ENCODE measurements around the gene SPACA6. TPM values are rescaled to one million over a fixed set of nuclear protein-coding genes. Genes with fewer than 3 reads are reported as not detected.

SPACA6 gene
- total and polyA plus RNA-seq, 2 of the 8 experiments (the other 6 are each of a cell fraction or from before 2014, with no cell fraction given): 7.1 to 7.5 TPM

DNA sequence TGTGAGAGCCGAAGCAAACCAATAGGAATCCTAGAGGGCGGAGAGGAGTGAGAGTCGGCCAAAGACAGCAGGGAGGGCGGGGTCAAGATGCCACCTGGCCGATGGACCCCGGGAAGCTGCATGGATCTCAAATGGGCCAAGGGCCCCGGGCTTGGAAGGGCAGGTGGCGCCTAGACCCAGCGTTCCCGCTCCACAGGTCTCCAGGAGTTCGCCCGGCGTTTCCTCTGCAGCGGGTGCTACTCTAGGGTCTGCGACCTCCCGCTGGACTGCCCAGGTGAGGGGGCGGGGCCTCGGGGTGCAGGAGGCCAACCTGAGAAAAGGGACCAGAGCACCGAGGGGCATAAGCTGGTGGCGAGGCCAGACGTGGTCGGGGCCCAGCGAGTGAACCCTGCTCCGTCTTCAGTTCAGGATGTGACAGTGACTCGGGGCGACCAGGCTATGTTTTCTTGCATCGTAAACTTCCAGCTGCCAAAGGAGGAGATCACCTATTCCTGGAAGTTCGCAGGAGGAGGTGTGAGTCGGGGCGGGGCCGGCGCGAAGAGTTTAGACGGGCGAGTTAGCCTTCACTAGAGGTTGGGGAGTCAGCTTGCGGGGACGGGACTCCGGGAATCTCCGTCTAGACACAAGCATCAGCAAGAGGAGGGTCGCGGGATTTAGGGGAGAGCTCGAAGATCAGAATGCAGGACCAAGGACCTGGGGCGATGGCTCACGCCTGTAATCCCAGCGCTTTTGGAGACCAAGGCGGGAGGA is 9.9 kb downstream of the SPACA6 start:
- no peak overlapping the region for H2BK15ac ChIP-seq (ENCODE audit: low read length)
- peak overlapping the region; percentile 90 to 96 for H3K4me2 ChIP-seq (ENCODE audit: insufficient read depth in 1 of 2, low read depth in 2 of 2, low read length in 2 of 2)
- TF ChIP-seq POU5F1 (IDR thresholded peaks at IDR 0.05; ENCODE audit: low read depth, low read length): no peak
- TF ChIP-seq SRF (IDR thresholded peaks at IDR 0.05; ENCODE audit: low read depth, low read length): no peak
- TF ChIP-seq TCF12 (IDR thresholded peaks at IDR 0.05; ENCODE audit: low read depth, low read length): 0 out of 2 replicates have a peak, but pooled peaks have one; percentile 64
- TF ChIP-seq RFX5 (IDR thresholded peaks at IDR 0.05; ENCODE audit: borderline replicate concordance, low read depth, low read length): no peak
- no peak for TF ChIP-seq EGR1 (IDR thresholded peaks at IDR 0.05; ENCODE audit: borderline replicate concordance, low read depth, low read length)
- TF ChIP-seq BRCA1 (IDR thresholded peaks at IDR 0.05; ENCODE audit: low read depth, low read length): no peak
- TF ChIP-seq, protein P1, sequence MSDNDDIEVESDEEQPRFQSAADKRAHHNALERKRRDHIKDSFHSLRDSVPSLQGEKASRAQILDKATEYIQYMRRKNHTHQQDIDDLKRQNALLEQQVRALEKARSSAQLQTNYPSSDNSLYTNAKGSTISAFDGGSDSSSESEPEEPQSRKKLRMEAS (IDR thresholded peaks at IDR 0.05): peak; percentile 65; the same call in 1 of the 2 replicates
- TF ChIP-seq KDM4A (IDR thresholded peaks at IDR 0.05; ENCODE audit: low read depth, low read length, severe bottlenecking): peak; percentile 68
- TF ChIP-seq, protein P2, sequence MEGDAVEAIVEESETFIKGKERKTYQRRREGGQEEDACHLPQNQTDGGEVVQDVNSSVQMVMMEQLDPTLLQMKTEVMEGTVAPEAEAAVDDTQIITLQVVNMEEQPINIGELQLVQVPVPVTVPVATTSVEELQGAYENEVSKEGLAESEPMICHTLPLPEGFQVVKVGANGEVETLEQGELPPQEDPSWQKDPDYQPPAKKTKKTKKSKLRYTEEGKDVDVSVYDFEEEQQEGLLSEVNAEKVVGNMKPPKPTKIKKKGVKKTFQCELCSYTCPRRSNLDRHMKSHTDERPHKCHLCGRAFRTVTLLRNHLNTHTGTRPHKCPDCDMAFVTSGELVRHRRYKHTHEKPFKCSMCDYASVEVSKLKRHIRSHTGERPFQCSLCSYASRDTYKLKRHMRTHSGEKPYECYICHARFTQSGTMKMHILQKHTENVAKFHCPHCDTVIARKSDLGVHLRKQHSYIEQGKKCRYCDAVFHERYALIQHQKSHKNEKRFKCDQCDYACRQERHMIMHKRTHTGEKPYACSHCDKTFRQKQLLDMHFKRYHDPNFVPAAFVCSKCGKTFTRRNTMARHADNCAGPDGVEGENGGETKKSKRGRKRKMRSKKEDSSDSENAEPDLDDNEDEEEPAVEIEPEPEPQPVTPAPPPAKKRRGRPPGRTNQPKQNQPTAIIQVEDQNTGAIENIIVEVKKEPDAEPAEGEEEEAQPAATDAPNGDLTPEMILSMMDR (IDR thresholded peaks at IDR 0.05; ENCODE audit: control extremely low read depth in 1 of 3, insufficient read depth in 1 of 3, low read depth in 1 of 3, low read length in 3 of 3): no peak

More for the DNA sequence above, 9.9 kb downstream of the SPACA6 start:
- Histone ChIP-seq H3K23ac (ENCODE audit: insufficient read length) (no peak overlapping the region), H2BK120ac (replicated peaks; ENCODE audit: low read depth, low read length) (no peak overlapping the region), H3K27me3 (replicated peaks in 1 of 4; ENCODE audit: control insufficient read depth in 3 of 4, extremely low read depth in 1 of 4, insufficient read depth in 3 of 4, low read length in 3 of 4) (no peaks in the 10 kb centered on the region), H3K4me1 (replicated peaks in 1 of 4; ENCODE audit: control insufficient read depth in 3 of 4, insufficient read depth in 4 of 4, low read length in 3 of 4) (peaks cover 0 to 11% (median 5%) of the 10 kb centered on the region in 4 experiments; a peak in 6 of 7 replicates), H3K79me1 (ENCODE audit: low read depth, low read length) (no peaks in the 10 kb centered on the region), H3K18ac (ENCODE audit: extremely low read depth, low read length) (no peak overlapping the region), H4K91ac (replicated peaks; ENCODE audit: insufficient read length, low read length) (no peak overlapping the region), H4K20me1 (replicated peaks in 1 of 2; ENCODE audit: control insufficient read depth in 1 of 2, insufficient read depth in 2 of 2, low read length in 2 of 2) (no peaks in the 10 kb centered on the region), H3K9me3 (ENCODE audit: insufficient read depth in 2 of 2, low read depth in 1 of 2, low read length in 1 of 2) (no peaks in the 10 kb centered on the region), H2AFZ (ENCODE audit: low read length) (peak overlapping the region; percentile 93; the same call in 1 of the 2 replicates), H3K27ac (ENCODE audit: low read depth, low read length) (no peak overlapping the region; the same call in 1 of the 2 replicates), H3K36me3 (ENCODE audit: control insufficient read depth in 2 of 4, insufficient read depth in 4 of 4, low read length in 3 of 4) (no peaks in the 10 kb centered on the region), H2BK12ac (ENCODE audit: low read depth, low read length) (no peak overlapping the region), H3K4me3 (ENCODE audit: extremely low read depth in 1 of 4, insufficient read depth in 2 of 4, low read depth in 3 of 4, low read length in 4 of 4) (peak overlapping the region; percentile 69 to 75 (median 70)), H3K23me2 (ENCODE audit: low read depth, low read length) (peaks cover 20% of the 10 kb centered on the region), H4K8ac (ENCODE audit: extremely low read depth, insufficient read depth, low read length) (peak overlapping the region; percentile 53), H3K14ac (ENCODE audit: insufficient read length) (no peak overlapping the region), H3K56ac (replicated peaks; ENCODE audit: insufficient read length, low read depth, low read length) (no peak overlapping the region), H3K4ac (replicated peaks; ENCODE audit: insufficient read length, low read depth, low read length) (no peak overlapping the region), H3K79me2 (ENCODE audit: control insufficient read depth in 1 of 2, insufficient read depth in 2 of 2, low read length in 2 of 2) (no peaks in the 10 kb centered on the region), H2AK5ac (ENCODE audit: low read depth, low read length) (no peak overlapping the region), H4K5ac (ENCODE audit: insufficient read length, low read depth, low read length) (no peak overlapping the region), H3K9ac (replicated peaks in 1 of 4; ENCODE audit: extremely low read depth in 1 of 4, low read depth in 3 of 4, low read length in 3 of 4) (peak overlapping the region in 2 of 4 experiments; percentile 38 to 42; a peak in 4 of 7 replicates), H2BK20ac (ENCODE audit: low read length) (no peak overlapping the region), H2BK5ac (ENCODE audit: low read depth, low read length) (peak overlapping the region; percentile 91; the same call in 1 of the 2 replicates)
- ChIA-PET CTCF (ENCODE audit: partially characterized antibody) (interaction anchor here (0.6 to 2.4 kb wide), 10 partner anchors 9 to 75 kb away, joined by 3 to 9 read pairs (median 4); partner anchors contain the start of genes HAS1 and SPACA6), POLR2A (ENCODE audit: partially characterized antibody) (interaction anchor here (0.7 to 4.0 kb wide), 7 partner anchors 8 to 75 kb away, joined by 3 to 28 read pairs (median 3); no protein-coding TSS in a partner anchor)
- DNase-seq (ENCODE audit: low read depth in 1 of 2, low spot score in 2 of 2): peak; percentile 56 to 81
- no peak for FAIRE-seq
- 2% methylated on average over 44 of the region's 46 CpGs; no CpG with 5 or more reads in 1 of the 2 experiments for WGBS, 2 experiments (ENCODE audit: extremely low coverage in 1 of 2, insufficient coverage in 1 of 2, insufficient read length in 1 of 2, insufficient replicate concordance in 2 of 2, low coverage in 1 of 2, low lambda C conversion rate in 2 of 2, missing lambda C conversion rate in 1 of 2)
